NCI-H226 (cell line): Measurements from ENCODE around the gene CTIF.

Experiments used
- DNase-seq: peaks from one replicate; pipeline ENCODE4 v3.0.0-alpha.2; 2015

CTIF gene

GRCh38 chr18:48879008-48879431 lies 340.2 kb downstream of the CTIF start:
- no peak for DNase-seq

GRCh38 chr18:48880931-48881330 lies 342.1 kb downstream of the CTIF start:
- DNase-seq, result no peak

DNA sequence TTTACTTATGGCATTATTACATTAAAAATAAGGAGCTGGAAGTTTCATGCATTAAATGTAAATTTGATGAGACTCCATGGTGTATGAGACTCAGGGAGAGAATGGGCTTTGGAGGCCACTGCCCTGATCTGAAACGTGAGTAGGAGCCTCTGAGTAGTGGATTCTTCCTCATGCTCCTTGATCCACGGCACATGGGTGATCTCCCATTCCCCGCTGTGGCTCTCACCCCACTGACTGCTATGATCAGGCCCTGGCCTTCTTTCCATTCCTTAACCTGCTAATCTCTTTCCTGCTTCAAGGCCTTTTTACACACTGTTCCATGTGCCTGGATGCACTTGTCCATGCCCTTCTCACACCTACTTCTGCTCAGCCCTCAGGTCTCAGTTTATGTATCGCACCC lies 343.5 kb downstream of the CTIF start:
- DNase-seq, result no peak

GRCh38 chr18:48884306-48884705 lies 345.5 kb downstream of the CTIF start:
- DNase-seq, result no peak

DNA sequence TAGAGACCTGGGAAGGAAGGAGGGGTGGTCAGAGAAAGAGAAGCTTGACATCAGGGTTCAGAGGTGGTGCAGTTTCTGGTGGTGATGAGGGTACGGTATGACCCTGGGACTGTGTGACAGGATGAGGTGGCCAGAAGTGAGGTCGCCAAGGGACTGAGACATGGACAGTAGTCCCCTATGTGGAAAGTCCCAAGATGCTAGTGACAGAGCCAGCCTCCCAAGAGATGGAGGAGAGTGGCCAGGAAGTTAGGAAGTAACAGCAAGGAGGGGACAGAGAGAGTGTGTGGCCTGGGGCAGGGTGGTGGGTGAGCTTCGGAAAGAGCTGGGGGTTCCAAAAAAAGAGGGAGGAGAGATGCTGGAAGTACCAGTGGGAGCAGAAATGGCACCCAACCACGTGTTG lies 345.9 kb downstream of the CTIF start:
- DNase-seq, result no peak

- no peak for DNase-seq
These were observed 346.6 kb downstream of the CTIF start for GRCh38 chr18:48885266-48885923.

DNA sequence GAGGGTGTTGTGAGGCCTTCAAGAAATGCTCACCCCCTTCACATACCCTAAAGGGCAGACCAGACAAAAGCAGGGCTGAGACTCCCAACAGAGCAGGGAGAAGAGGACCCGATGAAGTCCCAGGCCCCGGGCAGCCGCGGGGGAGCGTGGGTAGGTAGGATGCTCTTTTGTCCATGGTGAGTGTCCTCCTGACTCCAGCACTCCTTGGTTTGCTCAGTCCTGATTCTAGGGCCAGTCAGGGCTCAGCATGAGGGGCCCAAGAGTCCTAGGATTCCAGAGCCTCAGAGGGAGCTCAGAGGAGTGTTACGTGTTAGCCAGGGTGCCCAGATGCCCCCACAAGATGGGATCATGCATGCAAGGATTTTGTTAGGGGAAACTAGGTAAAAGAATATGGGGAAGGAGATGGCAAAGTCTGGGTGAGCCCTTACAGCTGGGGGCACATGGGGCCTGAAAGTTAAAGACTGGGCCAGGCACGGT lies 347.1 kb downstream of the CTIF start:
- DNase-seq, result no peak

DNA sequence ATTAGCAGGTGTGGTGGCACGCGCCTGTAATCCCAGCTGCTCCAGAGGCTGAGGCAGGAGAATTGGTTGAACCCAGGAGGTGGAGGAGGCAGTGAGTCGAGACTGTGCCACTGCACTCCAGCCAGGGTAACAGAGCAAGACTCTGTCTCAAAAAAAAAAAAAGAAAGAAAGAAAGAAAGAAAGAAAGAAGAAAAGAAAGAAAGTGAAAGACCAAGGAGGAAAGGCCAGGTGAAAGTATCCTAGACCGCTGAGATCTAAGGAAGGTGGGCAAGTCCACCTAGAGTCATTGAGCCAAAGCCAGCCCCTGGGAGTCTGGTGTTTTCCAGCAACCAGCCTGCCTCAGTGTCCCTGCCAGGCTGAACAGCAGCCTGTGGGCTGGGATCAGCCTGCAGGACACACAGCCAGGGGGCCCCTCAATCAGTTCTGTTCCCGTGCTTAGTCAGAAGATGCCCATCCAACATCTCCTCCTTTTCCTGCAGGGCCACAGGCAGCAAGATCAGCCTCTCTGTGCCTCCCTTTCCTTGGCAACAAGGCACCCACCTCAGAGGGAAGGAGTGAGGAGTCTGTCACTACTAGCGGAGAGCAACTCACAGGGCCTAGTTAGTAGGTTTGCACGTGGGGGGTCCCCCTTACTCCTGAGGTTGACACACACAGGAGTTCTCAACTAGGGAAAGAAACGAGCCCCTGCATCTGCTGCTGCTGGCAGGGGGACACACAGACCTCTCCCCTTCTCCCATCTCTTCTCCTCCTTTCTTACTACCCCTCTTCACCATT lies 347.9 kb downstream of the CTIF start:
- DNase-seq, result no peak

GRCh38 chr18:48887294-48887904 lies 348.6 kb downstream of the CTIF start:
- DNase-seq, result no peak

GRCh38 chr18:48887905-48888772 lies 349.3 kb downstream of the CTIF start:
- DNase-seq, result no peak

- DNase-seq, result no peak
These were observed 349.9 kb downstream of the CTIF start for GRCh38 chr18:48888773-48889080.

DNA sequence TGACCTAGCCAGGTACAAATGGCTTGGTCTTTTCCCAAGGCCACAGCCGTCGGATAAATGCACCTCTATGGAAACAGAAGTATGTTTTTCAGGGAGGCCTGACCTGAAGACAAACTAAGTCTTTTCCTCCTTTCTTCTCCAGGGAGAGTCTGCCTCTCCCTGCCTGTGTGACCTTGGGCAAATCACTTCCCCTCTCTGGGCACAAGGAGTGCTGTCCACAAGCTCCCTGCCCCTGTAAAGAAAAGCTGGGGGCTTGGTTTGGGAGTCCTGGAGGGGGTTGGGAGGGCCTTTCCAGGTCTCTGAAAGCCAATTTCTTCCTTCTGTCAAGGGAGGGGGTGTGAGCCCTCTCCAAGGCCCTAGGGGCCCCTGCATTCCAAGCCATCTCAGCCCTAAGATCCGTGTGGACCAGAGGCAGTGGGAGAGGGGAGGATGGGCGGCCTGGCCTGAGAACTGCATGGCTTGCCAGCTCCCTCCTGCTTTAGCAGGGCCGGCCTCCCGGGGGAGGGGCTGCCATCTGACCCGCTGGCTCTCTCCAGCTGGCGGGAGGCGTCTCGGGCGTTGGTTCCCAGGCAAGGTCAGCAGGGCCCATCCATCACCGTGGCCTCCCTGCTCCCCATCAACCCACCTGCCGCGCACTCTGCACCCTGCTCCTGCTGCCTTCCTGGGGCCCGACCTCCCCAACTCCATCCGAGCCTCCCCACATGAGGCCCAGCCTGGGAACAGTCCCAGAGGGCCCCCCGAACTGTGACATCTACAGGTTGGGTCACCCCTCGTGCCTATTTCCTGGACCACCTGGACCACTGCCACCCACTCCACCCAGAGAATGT lies 350.5 kb downstream of the CTIF start:
- DNase-seq, result no peak

DNA sequence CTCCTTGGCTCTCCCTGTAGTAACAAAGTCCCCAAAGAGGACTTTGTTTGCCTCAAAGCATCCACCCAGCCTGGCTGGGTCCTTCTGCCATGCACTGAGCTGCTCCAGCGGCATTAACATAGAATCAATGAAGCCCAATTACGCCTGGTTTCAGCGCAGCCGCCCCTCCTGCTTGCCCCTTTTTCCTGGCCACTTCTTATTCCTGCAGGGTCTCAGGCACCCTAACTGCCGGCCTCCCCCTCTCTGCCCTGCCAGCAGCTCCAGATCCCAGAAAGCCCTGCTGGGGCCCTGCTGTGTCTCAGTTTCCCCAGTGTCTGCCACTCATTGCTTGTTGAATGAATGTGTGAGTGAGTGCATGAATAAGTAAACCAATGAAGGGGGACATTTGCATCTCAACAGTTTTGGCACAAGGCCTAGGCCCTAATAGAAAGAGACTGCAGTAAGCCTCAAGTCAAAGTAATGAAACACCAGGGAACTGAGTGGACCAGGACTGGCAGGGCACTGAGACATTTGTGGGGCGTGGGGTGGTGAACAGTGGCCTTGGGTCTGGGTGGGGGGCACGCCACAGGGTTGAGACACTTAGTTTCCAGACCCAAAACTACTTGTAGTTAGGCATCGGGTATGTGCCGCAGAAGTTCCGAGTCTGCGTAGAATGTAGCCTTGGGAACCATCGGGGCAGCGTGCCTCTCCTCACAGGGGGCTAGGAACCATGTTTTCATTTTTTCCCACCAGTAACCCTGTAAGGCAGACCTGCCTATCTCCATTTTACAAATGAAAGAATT lies 351.3 kb downstream of the CTIF start:
- DNase-seq, result no peak

- DNase-seq, result no peak
These were observed 352.9 kb downstream of the CTIF start for GRCh38 chr18:48891721-48892120.

GRCh38 chr18:48892146-48892855 lies 353.5 kb downstream of the CTIF start:
- DNase-seq, result no peak

- no peak for DNase-seq
These were observed 354.3 kb downstream of the CTIF start for GRCh38 chr18:48893061-48893607.

DNA sequence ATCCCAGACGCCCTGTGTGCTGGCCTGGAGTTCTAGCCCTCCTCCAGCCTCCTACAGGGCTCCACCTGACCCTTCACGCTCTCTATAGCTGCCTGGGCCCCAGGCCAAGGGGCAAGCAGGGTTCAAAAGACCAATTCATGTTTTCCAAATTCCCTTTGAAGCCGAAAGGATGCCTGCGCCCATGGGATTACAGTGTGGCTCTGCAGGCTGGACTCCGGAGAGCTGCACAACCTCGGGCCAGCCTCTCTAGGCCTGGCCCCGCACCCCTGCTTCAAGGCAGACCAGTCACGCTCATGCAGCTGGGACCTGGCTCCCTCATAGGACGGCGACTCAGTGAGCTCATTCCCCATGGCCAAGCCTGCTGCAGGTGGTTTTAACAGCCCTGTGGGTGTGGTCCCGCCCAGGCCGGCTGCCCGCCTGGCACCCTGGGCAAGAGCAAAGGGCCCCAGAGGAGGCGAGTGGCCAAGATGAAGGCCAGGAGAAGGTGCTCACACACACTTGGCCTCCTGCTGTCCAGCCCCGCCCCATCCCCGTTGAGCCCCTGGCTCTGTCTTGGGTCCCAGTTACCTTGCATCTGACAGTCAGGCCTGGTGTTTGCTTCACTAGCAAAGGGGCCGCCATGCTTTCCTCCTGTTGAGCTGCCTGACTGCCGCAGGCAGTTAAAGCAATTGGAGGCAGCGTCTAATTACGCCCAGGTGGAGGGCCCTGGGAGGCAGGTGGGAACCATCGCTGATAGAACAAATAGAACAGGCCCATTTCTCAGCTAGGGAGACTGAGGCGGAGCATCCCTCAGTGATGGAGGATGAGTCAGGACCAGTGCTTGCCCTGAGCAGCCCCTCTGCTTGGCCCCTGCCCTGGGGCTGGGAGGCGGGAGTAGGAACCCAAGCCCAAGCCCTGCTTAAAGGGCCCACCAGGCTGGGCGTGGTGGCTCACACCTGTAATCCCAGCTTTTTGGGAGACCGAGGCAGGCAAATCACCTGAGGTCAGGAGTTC lies 355.1 kb downstream of the CTIF start:
- DNase-seq, result no peak

DNA sequence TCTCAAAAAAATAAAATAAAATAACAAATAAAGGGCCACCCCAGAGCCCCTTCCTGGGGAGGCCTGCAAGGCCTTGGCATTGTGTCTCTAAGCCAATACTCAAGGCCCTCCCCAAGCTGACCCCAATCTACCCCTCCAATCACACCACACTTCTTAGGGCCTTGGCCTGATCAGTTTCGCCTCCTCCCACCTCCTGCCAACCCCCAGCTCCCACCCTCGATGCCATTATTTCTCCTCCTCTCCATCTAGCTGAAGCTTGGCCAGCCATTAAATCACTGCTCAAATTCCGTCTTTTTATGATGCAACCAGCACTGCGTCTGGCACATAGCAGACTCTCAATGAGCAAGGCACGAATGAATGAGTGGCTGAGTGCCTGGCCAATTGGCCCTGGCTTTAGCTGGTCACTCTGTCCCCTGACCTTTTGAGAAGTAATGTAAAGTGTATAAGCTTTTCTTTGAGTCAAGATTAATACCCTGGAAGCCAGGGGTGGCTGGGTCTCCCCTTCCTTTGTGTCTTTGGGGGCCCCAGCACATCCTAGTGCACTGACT lies 356.0 kb downstream of the CTIF start:
- no peak for DNase-seq

DNA sequence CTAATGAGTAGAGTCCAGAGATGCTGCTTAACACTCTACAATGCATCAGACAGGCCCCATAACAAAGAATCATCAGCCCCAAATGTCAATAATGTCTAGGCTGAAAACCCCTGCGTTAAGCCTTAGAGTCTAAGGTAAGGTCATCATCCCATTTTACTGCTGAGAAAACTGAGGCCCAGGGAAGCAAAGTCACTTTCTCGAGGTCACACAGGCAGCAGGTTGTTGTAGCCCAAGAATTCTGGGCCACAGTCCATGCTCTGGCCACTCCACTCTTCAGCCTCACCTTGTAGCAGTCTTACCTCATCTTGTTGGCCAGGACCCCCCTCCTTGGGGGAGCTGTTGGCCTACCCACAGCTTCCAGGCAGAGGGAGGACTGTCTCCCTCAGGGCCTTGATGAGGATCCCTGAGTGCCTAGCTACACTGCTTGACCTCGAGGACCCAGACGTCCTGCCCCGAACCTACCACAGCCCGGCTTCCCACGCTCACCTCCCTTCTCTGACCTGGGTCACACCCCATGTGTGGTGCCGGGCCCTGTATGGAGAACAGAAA lies 357.6 kb downstream of the CTIF start:
- no peak for DNase-seq
